GM12801 (cell line): ENCODE measurements around the gene ADCK1.

Experiments used
- TF ChIP-seq, protein P1 (sequence below): IDR thresholded peaks from one replicate; pipeline ENCODE4 v1.5.1; 2011; ENCODE audit warnings: control low read depth; ENCODE audit not compliant: insufficient read length; ENCODE audit errors: extremely low read depth

The ADCK1 gene

GRCh38 chr14:77825895-77826519, 26.1 kb downstream of the ADCK1 start:
- TF ChIP-seq, protein P1, sequence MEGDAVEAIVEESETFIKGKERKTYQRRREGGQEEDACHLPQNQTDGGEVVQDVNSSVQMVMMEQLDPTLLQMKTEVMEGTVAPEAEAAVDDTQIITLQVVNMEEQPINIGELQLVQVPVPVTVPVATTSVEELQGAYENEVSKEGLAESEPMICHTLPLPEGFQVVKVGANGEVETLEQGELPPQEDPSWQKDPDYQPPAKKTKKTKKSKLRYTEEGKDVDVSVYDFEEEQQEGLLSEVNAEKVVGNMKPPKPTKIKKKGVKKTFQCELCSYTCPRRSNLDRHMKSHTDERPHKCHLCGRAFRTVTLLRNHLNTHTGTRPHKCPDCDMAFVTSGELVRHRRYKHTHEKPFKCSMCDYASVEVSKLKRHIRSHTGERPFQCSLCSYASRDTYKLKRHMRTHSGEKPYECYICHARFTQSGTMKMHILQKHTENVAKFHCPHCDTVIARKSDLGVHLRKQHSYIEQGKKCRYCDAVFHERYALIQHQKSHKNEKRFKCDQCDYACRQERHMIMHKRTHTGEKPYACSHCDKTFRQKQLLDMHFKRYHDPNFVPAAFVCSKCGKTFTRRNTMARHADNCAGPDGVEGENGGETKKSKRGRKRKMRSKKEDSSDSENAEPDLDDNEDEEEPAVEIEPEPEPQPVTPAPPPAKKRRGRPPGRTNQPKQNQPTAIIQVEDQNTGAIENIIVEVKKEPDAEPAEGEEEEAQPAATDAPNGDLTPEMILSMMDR = no peak

- TF ChIP-seq, protein P1 = no peak
Measured at GRCh38 chr14:77830692-77831091, 30.8 kb downstream of the ADCK1 start.

DNA sequence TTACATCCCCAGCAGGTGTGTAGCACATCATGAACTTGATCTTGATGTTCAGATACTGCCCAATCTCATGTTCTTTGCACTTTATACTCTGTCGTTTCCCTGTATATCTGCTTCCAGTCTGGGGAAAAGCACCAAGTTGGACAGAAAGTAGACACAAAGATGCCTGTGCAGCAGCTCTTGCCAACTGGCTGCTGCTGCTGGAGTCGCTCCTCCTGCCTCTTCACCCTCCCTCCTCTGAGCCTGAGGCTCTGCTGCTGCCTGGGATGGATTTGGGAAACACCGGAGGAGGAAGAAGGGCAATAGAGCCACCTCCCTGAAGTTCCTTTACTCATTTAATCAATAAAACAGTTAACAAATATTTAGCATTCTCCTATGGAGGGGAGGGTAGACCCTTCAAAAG, 32.4 kb downstream of the ADCK1 start:
- TF ChIP-seq, protein P1 = no peak

GRCh38 chr14:77837926-77838325, 38.0 kb downstream of the ADCK1 start:
- TF ChIP-seq, protein P1 = no peak

DNA sequence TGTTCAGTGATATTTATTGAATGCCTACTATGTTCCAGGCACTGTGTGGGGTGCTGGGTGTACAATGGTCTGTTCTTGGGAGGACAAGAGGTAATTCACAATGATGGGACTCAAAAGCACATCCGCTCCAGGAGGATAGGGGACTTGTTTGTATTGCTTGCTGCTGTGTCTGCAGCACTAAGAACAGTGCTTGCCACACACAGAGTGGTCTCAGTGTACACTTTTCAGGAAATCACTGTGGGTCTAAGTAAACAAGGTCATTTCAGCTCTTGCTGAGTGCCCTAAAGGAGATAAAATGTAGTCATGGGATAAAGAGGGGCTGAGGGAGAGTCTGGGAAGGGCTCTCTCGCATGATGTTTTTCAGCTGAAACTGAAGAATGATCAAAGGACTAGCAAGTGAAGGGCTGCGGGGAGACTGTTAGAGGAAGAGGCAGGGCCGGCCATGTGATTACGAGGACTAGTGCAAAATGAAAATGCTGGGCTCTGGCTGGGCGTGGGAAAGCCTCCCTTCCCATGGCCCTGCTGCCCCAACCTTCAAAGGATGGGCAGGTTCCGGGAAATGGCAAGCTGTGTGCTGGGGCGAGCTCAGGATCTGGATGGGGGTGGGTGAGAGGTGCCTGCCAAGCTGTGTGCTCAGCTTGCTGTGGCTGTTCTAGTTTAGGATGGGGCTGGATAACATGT, 39.1 kb downstream of the ADCK1 start:
- TF ChIP-seq, protein P1 = no peak

DNA sequence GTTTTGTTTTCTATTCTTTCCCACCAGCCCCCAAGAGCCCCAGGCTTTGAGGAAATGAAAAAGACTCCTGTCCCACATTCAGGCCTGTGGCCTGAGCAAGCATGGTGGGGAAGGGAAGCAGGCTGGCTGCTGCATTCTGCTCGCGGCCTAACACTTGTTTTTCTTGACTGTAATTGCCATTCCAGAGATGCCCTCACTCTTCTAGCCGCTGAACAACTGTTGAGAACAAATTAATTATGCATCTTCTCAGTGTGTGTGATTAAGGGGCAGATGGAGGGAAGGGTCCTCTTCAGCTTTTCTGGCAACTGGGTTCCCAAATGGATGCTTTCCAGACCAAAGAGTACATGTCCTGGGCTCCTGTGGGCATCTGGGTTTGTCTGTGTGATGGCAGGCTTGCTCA, 43.3 kb downstream of the ADCK1 start:
- TF ChIP-seq, protein P1 = no peak

DNA sequence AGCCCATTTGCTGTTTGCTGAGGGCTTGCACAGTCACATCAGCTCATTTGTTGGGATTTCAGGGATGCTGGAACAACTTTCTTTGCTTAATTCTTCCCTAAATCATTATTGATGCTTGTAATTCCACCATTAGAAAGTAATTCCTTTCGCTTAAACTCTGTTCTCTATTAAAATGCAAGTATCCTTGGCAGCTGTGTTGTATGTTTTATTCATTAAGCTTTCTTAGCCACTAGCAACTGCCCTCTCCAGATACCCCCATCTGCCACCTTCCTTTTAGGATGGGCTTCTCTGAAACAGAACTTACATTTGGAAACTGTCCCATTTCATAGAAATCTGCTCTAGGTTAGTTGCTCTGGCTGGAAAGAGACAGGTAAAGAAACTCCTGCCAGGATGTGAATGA, 43.7 kb downstream of the ADCK1 start:
- TF ChIP-seq, protein P1 = no peak
